ENCODE measurements around the gene RGS9BP. TPM values are rescaled to one million over a fixed set of nuclear protein-coding genes. Genes with fewer than 3 reads are reported as not detected.

Gene RGS9BP, protein sequence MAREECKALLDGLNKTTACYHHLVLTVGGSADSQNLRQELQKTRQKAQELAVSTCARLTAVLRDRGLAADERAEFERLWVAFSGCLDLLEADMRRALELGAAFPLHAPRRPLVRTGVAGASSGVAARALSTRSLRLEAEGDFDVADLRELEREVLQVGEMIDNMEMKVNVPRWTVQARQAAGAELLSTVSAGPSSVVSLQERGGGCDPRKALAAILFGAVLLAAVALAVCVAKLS
- not detected for total RNA-seq

DNA sequence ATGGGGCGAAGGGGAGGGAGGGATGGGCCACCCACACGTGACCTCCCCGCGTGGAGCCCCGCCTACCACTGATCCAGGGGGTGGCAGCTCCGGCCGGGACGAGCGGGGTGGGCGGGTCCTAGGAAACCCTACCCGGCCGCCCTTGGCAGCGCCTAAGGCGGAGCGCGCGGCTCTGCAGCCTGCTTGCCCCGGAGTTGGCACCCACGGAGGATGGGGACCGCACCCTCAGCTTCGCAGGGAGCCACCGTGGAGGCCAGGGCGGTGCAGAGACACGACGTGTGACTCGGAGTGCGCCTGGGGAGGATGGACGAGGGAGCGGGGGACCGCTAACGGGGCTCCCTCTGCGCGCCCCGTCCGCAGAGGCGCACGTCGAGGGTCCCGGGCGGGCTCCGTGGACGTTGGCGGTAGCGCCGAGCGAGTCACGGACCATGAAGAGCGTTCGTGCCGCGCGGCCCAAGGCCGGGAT is at the start of gene RGS9BP:
TSS of gene RGS9BP (plus strand) at position 129 of the 466 bp plus-strand sequence. CDS start 416 bp downstream, outside the sequence.
- Histone ChIP-seq H3K27me3 (peaks cover 0 to 4% of the 10 kb centered on the region in 2 donors), H3K36me3 (replicated peaks in 1 of 2; ENCODE audit: insufficient read depth in 1 of 2, low read depth in 2 of 2) (no peaks in the 10 kb centered on the region), H3K9me3 (no peaks in the 10 kb centered on the region), H3K27ac (peak within 1 kb of the TSS in 3 of 4 donors; percentile 40 to 74 (median 65)), H3K4me1 (peaks cover 30% of the 10 kb centered on the region), H3K4me3 (peak within 1 kb of the TSS; percentile 91 to 93)
- 3 to 4% methylated on average over 5 to 53 of the region's 53 CpGs for WGBS, 2 donors
- intact Hi-C loops (cut with DNase I): no loop called here
- ATAC-seq (peak; percentile 40), DNase-seq (peak; percentile 66 to 76 (median 74))
- TF ChIP-seq CTCF (IDR thresholded peaks at IDR 0.05) (no peak), POLR2A (IDR thresholded peaks at IDR 0.05) (no peak)

GRCh38 chr19:32626969-32627368 is 48.7 kb upstream of the RGS9BP start:
- Histone ChIP-seq H3K36me3 (replicated peaks in 1 of 2; ENCODE audit: insufficient read depth in 1 of 2, low read depth in 2 of 2) (peaks cover 0 to 8% of the 10 kb centered on the region in 2 donors), H3K4me3 (no peak overlapping the region), H3K9me3 (no peaks in the 10 kb centered on the region), H3K27ac (no peak overlapping the region), H3K27me3 (no peaks in the 10 kb centered on the region), H3K4me1 (no peaks in the 10 kb centered on the region)
- intact Hi-C loops (cut with DNase I): no loop called here
- DNase-seq (no peak), ATAC-seq (no peak)
- TF ChIP-seq POLR2A (IDR thresholded peaks at IDR 0.05): no peak
- TF ChIP-seq CTCF (IDR thresholded peaks at IDR 0.05): no peak
- WGBS, 2 donors: 94% methylated on average over 4 of the region's 4 CpGs

GRCh38 chr19:32627714-32628270 is 47.9 kb upstream of the RGS9BP start:
- DNase-seq (no peak), ATAC-seq (no peak)
- Histone ChIP-seq H3K36me3 (replicated peaks in 1 of 2; ENCODE audit: insufficient read depth in 1 of 2, low read depth in 2 of 2) (peaks cover 0 to 5% of the 10 kb centered on the region in 2 donors), H3K4me1 (no peaks in the 10 kb centered on the region), H3K27ac (no peak overlapping the region), H3K9me3 (no peaks in the 10 kb centered on the region), H3K4me3 (no peak overlapping the region), H3K27me3 (no peaks in the 10 kb centered on the region)
- WGBS, 2 donors: 85% methylated on average over 7 to 14 of the region's 15 CpGs
- TF ChIP-seq CTCF (IDR thresholded peaks at IDR 0.05) (no peak), POLR2A (IDR thresholded peaks at IDR 0.05) (no peak)
- intact Hi-C loops (cut with DNase I): no loop called here

GRCh38 chr19:32630338-32630737 is 45.3 kb upstream of the RGS9BP start:
- no peak overlapping the region for H3K4me3 ChIP-seq
- no peaks in the 10 kb centered on the region for H3K27me3 ChIP-seq
- H3K27ac ChIP-seq: no peak overlapping the region
- intact Hi-C loops (cut with DNase I): no loop called here
- TF ChIP-seq CTCF (IDR thresholded peaks at IDR 0.05) (no peak), POLR2A (IDR thresholded peaks at IDR 0.05) (no peak)
- no peaks in the 10 kb centered on the region for H3K9me3 ChIP-seq
- 86 to 91% methylated on average over 8 to 13 of the region's 14 CpGs for WGBS, 2 donors
- ATAC-seq (no peak), DNase-seq (no peak)
- no peaks in the 10 kb centered on the region for H3K4me1 ChIP-seq
- H3K36me3 ChIP-seq (replicated peaks in 1 of 2; ENCODE audit: insufficient read depth in 1 of 2, low read depth in 2 of 2): no peaks in the 10 kb centered on the region

Data from body of pancreas (tissue), 4 donors.